Progenitor cell of endocrine pancreas (in vitro differentiated cells): ENCODE data around the gene KSR1. TPM values are rescaled to one million over a fixed set of nuclear protein-coding genes. Genes with fewer than 3 reads are reported as not detected.

Experiments used
- DNase-seq: peaks from one replicate; pipeline ENCODE4 v3.0.0; 2021; ENCODE audit warnings: low spot score; ENCODE audit not compliant: unreplicated experiment
- H3K27ac Mint-ChIP-seq: 2 replicates; pipeline ENCODE4 v1.8.0; 2021; ENCODE audit warnings: mild to moderate bottlenecking, moderate library complexity, mixed read lengths
- H3K27me3 Mint-ChIP-seq: 2 replicates; pipeline ENCODE4 v1.8.0; 2021; ENCODE audit warnings: mixed read lengths
- H3K36me3 Mint-ChIP-seq: 2 replicates; pipeline ENCODE4 v1.8.0; 2022; ENCODE audit warnings: mixed read lengths; ENCODE audit not compliant: insufficient read depth
- H3K4me1 Mint-ChIP-seq: 2 replicates; pipeline ENCODE4 v1.8.0; 2021; ENCODE audit warnings: low read depth, mixed read lengths
- H3K4me3 Mint-ChIP-seq: 2 replicates; pipeline ENCODE4 v1.8.0; 2021; ENCODE audit warnings: low read depth, mild to moderate bottlenecking, moderate library complexity, mixed read lengths
- H3K9me3 Mint-ChIP-seq: 2 replicates; pipeline ENCODE4 v1.8.0; 2021; ENCODE audit warnings: low read depth, mixed read lengths
- CTCF ChIP-seq: fragments of 200-600 bp; sonication (generic); IDR thresholded peaks from one replicate; pipeline ENCODE4 v1.5.0; 2021; ENCODE audit warnings: antibody characterized with exemption, mild to moderate bottlenecking; ENCODE audit not compliant: unreplicated experiment
- total RNA-seq: library from RNA; stranded (reverse); gene quantifications from 2 replicates; pipeline ENCODE4 v1.2.1, GENCODE V29; 2021

Gene KSR1
- total RNA-seq, 1 donor from 2014 or later, result 70.1 TPM

- Mint-ChIP-seq H3K27ac (peak overlapping the region; percentile 62), H3K4me1 (peaks cover 4% of the 10 kb centered on the region)
- TF ChIP-seq CTCF, result no peak
Observed at GRCh38 chr17:27512511-27513346, 56.5 kb downstream of the KSR1 start.

GRCh38 chr17:27513849-27514248 lies 57.6 kb downstream of the KSR1 start:
- Mint-ChIP-seq H3K9me3 (peaks cover 4% of the 10 kb centered on the region), H3K27ac (no peak overlapping the region), H3K27me3 (no peaks in the 10 kb centered on the region), H3K4me3 (no peak overlapping the region), H3K36me3 (no peaks in the 10 kb centered on the region), H3K4me1 (peaks cover 7% of the 10 kb centered on the region)
- DNase-seq, result no peak
- no peak for TF ChIP-seq CTCF

More at GRCh38 chr17:27512511-27513346, 56.5 kb downstream of the KSR1 start:
- Mint-ChIP-seq H3K4me3 (no peak overlapping the region), H3K27me3 (no peaks in the 10 kb centered on the region), H3K9me3 (peaks cover 4% of the 10 kb centered on the region), H3K36me3 (no peaks in the 10 kb centered on the region)
- DNase-seq, result no peak

GRCh38 chr17:27514595-27515413 lies 58.6 kb downstream of the KSR1 start:
- H3K4me1 Mint-ChIP-seq, result peaks cover 10% of the 10 kb centered on the region

GRCh38 chr17:27518048-27518447 lies 61.8 kb downstream of the KSR1 start:
- peaks cover 4% of the 10 kb centered on the region for H3K9me3 Mint-ChIP-seq
- no peaks in the 10 kb centered on the region for H3K27me3 Mint-ChIP-seq
- H3K4me1 Mint-ChIP-seq, result peaks cover 21% of the 10 kb centered on the region
- TF ChIP-seq CTCF, result no peak
- H3K27ac Mint-ChIP-seq, result no peak overlapping the region
- no peak for DNase-seq
- no peak overlapping the region for H3K4me3 Mint-ChIP-seq
- H3K36me3 Mint-ChIP-seq, result no peaks in the 10 kb centered on the region

More at GRCh38 chr17:27514595-27515413, 58.6 kb downstream of the KSR1 start:
- TF ChIP-seq CTCF, result no peak
- DNase-seq, result no peak
- Mint-ChIP-seq H3K9me3 (peaks cover 4% of the 10 kb centered on the region), H3K4me3 (no peak overlapping the region), H3K36me3 (no peaks in the 10 kb centered on the region), H3K27ac (no peak overlapping the region), H3K27me3 (no peaks in the 10 kb centered on the region)
